Erythroblast (primary cell): Measurements from ENCODE around the gene MAP1B.
A peak's percentile ranks its signal among the peaks of the same experiment; 100 is the strongest.

Experiments
- DNase-seq, 2 experiments: peaks; one replicate each; lab custom pipeline; 2025; lab: John Stamatoyannopoulos, UW
- GATA1 ChIP-seq: IDR thresholded peaks from 2 replicates; pipeline ENCODE4 v1.6.1; 2011; ENCODE audit warnings: low read depth, mild to moderate bottlenecking, control low read depth, low read length, moderate library complexity
- POLR2A ChIP-seq: IDR thresholded peaks from 2 replicates; pipeline ENCODE4 v1.6.1; 2011; ENCODE audit warnings: mild to moderate bottlenecking, low read length

Gene MAP1B

DNA sequence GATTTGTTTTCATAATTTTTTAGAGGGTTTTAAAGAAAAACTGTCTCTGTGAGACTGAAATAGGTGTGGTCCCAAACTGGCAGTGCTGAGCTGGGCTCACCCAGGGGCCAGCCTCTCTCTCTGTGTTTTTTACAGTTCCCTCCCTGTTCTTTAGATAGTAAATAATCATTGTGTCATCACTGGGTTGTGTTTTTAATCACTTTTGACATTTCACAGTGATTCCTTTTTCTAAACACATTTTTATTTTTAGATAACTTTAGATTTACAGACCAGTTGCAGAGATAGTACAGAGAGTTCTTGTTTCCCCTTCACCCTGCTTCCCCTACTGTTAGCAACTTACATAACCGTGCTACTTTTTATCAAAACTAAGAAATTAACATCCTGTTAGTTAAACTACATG is 44.4 kb downstream of the MAP1B start:
- TF ChIP-seq GATA1 (no peak), POLR2A (no peak)
- peak in 1 of 2 experiments; percentile 33 for DNase-seq

DNA sequence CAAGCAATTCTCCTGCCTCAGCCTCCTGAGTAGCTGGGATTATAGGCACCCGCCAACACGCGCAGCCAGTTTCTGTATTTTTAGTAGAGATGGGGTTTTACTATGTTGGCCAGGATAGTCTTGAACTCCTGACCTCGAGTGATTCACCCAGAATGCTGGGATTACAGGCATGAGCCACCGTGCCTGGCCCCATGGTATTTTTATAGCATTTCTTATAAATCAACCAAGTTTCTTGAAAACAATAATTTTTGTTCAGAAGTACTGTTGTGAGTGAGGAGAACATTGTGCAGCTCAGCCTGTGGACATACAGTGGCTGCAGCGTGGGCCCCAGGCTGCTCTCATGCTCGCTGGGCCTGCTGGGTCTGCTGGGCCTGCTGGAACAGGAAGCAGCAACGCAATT is 45.3 kb downstream of the MAP1B start:
- no peak for TF ChIP-seq POLR2A
- TF ChIP-seq GATA1, result no peak
- DNase-seq, result no peak

DNA sequence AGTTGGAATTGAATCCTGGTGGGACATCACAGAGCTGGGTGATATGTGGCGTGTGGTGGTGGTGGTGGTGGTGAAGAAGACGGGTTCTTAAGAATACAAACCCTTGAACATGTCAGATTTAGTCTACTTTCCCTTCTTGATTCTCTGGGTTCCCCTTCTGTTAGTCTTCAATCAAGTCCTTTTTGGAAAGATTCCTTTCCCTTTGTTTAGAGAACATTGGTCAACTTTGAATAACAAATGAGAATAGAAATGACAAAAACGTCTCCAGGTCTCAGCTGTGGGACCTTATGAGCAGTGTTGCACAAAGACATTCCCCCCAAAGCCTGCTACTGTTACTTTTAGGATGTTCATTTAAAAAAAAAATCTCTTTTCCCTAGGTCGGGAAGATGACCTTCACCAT is 46.3 kb downstream of the MAP1B start:
- DNase-seq, result no peak
- TF ChIP-seq GATA1 (no peak), POLR2A (no peak)

DNA sequence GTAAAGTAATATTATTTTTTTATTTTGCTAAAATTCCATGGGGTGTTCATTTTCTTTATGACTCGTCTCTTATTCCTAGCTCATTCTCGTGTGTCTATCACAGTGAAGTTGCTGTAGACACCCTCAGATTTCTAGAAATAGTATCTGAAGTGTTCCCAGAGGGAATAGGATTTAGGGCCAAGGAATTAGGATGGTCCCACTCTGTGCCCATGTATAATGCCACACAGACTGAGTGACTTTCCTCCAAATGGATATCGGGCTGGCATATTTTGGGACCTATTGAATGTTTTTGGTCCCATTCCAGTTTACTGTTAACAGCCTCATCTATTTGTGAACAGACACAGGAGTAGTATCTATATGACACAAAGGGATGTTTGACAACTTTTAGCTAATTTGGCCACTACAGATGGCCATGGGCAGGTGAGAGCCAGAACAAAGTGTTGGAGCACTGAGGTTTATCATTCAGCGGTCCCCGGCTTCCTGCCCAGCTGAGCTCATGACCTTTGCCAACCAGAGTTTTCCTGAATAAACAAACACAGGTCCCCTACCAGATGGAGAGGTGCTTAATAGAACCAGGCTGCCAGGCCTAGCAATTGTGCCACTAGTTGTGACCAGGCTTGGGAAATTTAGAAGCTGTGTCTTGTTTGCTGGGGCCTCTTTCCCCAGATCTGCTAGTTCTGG is 46.9 kb downstream of the MAP1B start:
- no peak for DNase-seq
- TF ChIP-seq GATA1, result no peak
- TF ChIP-seq POLR2A, result no peak

DNA sequence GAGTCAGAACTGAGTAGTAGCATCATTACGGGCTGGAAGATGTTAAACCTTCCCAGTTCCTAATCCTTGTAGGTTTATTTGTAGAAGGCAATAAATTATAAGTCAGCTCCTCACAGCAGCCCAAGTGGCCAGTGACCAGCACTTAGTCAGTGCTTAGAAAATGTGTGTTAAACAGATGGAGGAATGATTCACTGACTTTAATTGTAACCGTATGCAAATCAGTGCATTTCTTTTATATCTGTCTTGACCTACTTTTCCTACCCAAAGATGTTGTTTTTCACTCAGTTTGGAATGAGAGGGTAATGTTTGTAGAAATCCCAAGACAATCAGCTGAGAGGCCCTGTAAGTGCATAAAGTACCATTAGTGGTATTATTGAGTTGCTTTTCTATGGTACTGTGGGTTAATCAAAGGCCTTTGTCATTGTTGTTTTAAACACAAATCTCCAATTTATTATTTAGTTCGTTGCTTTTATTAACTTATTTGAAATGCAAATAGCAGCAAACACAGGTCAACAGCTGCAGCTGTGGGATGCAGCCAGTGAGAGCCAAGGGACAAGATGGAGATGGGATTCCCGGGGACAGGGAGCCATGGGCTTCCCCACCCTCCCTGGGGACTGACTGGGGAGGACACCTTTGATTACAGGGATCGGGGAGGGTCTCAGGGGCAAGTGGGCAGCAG is 49.8 kb downstream of the MAP1B start:
- DNase-seq, result no peak
- TF ChIP-seq POLR2A (no peak), GATA1 (no peak)

DNA sequence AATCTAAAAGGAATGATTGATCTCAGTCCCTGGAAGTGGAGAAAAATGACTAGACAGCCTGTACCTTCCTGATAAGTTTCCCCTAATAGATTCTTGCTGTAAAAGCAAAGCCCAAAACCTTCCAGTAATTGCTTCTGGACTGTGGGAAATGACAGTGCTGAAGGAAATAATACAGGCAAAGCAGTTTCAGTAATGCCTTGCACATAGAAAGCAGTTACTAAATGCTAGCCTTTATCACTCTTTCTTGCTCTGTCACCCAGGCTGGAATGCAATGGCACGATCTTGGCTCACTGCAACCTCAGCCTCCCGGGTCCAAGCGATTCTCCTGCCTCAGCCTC is 50.3 kb downstream of the MAP1B start:
- no peak for TF ChIP-seq GATA1
- TF ChIP-seq POLR2A, result no peak
- DNase-seq, result no peak

DNA sequence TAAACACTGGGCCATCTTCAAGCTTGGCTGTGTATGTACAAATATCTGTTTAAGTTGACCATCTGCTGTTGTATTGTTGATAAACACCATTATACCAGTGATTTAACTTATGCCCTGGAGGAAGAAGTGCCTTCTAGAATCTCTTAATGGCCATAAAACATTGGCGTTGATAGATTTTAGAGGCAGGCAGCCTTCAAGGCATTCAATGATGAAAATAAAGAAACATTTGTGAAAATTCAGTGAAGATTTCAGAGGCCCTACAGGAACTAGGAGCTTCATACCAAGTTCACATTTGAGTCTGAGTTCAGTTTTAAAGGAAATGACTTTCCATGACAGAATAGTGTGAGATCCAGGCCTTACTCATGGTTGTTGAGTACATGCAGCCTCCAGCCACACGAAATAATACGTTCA is 52.2 kb downstream of the MAP1B start:
- TF ChIP-seq GATA1 (no peak), POLR2A (no peak)

DNA sequence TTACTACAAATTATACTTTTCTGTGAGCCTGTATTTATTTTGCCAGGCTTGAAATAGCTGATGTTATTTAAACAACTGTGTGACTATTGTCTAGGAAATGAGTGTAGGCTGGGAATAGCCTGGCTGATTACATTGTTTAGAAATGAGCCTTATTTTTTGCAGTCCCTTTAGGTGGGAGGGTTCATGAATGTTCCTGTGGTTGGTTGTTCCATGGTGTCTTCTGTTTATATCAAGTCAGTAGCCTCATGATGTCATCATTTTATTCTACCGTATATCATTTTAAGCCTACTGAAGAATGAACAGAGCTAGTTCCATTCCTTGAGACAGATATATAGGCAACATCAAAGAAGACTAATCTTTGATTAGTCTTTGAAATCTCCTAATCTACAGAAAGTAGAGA is 53.1 kb downstream of the MAP1B start:
- no peak for DNase-seq
- no peak for TF ChIP-seq GATA1
- no peak for TF ChIP-seq POLR2A

More for the DNA sequence above, 52.2 kb downstream of the MAP1B start:
- no peak for DNase-seq

DNA sequence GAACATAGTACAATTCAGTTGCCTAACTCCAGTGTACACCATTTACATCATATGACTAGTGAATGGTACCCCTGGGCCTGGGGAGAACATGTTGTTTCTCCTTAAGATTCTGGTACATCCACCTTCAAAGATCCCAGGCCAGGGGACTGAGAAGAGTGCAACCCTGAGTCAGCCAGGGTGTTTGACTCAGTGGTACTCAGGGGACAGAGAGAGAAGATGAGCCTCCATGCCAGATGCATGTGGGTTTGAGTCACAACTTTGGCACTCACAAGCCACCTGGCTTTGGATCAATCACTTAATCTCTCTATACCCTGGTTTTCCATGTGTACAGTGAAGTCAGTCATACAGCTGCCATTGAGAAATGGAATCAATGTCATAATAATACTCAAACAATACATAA is 53.7 kb downstream of the MAP1B start:
- TF ChIP-seq POLR2A (no peak), GATA1 (no peak)
- DNase-seq, result no peak

DNA sequence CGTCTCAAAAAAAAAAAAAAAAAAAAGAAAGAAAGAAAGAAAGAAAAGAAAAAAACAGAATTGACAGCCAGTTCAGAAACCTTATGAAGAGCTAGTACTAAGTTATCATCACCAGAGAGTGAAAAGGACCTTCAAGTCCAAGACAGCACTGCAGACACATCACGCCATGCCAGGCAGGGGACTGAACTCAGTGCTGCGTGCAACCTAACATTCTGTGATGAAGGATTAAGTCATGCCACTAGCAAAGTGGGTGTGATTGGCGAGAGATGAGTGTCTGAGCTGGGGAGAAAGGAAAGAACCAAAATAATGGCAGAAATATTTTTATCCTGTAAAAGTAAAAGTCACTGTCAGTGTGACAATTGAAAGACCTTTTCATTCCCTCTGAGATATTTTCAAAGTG is 54.7 kb downstream of the MAP1B start:
- TF ChIP-seq POLR2A, result no peak
- TF ChIP-seq GATA1, result no peak
- no peak for DNase-seq

DNA sequence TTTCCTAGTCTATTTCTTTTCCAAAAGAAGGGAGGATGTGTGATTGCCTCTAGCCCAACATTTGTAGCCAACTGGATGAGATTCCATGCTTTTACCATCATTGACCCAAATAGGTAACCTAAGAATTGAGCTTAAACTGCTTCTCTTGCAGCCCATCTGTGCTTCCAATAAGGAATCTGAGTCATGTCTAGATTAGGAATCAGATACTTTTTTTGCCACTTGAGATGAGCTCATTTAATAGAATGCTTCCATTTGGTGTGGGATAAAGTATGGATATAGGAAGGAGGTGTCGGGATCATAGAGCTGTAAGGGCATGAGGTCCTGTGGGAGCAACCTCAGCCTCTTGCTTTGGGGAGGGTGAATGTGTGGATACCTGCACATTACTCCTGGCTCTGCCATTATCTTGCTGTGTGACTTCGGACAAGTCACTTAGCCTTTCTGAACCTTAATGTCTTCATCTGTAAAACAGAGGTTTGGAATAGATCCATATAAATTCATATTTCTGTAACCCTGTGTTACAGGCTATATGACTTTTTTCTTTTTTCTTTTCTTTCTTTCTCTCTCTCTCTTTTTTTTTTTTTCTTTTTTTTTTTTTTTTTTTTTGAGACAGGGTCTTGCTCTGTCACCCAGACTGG is 56.2 kb downstream of the MAP1B start:
- TF ChIP-seq POLR2A (no peak), GATA1 (no peak)

DNA sequence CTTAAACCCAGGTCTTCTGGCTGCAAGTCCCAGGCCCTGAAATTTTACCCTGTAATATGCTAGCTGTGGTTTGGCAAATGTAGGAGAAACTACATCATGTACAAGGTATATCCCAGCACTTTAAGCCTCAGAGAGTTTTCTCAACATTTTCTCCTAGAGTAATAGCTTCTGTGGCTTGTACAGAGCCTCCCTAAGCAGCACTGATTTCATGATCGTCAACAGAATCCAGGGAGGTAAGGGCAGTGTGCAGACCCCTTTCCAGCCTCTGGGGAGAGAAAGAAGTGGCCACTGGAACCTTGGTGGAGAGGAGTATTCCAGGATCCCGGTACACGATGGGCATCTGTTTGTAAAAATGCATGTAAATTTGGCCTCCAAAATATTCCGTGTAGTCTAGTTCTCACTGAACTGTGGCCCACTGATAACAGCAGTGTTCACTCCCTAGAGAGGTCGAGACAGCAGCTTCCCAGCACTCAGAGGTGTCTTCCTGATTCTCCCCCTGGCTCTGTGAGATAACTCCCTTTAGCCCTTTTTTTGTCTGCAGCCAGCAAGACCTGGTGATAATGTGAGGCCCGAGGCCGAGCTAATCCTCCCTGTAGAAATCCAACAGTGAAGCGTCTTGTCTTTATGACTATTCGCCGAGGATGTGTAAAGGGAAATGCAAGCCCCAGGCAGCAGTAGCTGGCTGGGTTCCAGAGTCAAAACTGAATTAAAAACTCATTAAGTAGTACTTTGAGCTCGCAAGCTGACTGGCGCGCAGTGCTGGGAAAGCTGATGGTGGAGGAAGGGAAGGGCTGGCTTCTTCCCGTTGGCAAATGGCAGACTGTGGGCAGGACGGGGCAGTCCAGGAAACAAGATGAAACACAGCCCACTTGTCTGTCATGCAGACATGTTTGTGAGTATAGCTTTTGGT is 59.0 kb downstream of the MAP1B start:
- peak; percentile 69 to 86 for DNase-seq
- TF ChIP-seq GATA1 (no peak), POLR2A (no peak)

More for the DNA sequence above, 56.2 kb downstream of the MAP1B start:
- DNase-seq, result no peak

DNA sequence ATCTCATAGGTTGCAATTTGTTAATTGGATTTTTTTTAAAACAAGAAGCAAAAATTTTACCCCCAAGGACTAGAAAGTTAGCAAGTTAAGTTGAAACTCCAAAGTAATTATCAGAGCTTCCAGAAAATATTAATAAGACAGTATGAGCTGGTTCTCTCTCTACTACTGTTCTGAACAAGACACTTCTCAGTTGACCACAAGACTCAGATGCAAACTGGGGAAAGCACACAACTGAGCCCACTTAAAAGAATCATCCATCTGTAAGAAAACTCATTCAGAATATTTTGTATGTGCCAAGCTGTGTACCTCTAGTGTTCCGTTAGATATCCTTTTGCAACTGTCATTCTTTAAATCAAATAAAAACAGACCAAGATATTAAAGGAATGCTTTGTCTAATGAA is 60.0 kb downstream of the MAP1B start:
- no peak for DNase-seq

DNA sequence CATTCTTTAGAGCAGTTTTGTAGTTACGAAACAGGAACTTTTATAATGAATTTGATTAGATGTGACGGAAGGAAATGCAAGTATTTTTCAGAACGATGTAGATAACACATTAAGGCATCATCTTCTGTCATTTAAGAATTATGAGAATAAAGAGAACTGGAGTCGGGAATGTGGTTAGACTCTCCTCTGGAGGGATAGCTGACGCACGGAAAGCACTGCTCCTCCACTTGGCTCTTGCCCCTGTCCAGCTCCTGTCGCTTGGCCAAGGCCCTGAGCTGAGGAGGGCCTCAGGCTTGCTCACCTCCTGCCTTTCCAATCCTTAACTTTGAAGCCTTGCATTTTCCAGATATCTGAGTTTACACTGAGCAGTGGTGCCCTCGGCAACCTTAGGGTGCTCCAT is 60.5 kb downstream of the MAP1B start:
- no peak for DNase-seq
- TF ChIP-seq GATA1 (no peak), POLR2A (no peak)

More for the DNA sequence above, 60.0 kb downstream of the MAP1B start:
- TF ChIP-seq POLR2A (no peak), GATA1 (no peak)
